ENCODE data around the gene NELL1. TPM values are rescaled to one million over a fixed set of nuclear protein-coding genes. Genes with fewer than 3 reads are reported as not detected.

NELL1 gene
- total RNA-seq, 2 donors from 2014 or later, result 1.8 to 10.3 TPM

DNA sequence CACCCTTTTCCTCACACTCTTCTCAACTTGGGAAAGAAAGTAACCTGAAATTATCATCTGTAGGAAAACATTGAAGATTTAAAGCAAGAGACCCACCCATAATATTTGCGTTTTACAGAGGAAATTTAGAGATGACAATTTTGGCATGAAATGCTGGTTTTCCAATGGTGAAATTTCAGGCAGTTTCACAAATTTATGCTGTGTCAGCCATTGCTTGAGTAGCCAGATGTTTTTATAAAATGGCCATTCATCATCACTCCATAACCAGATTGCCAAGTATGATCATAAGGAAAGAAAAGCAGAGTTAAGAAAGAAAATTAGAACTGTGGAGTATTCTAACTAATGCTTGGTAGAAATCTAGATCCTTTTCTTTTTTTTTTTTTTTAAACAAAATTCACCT, 732.9 kb downstream of the NELL1 start:
- 61% methylated on average over 1 of the region's 1 CpG for WGBS
- no peak for DNase-seq (ENCODE audit: low spot score)
- Histone ChIP-seq H3K27me3 (replicated peaks; ENCODE audit: insufficient read depth) (no peaks in the 10 kb centered on the region), H3K4me3 (no peak overlapping the region), H3K36me3 (no peaks in the 10 kb centered on the region), H3K4me1 (replicated peaks) (no peaks in the 10 kb centered on the region), H3K9me3 (no peaks in the 10 kb centered on the region), H3K27ac (no peak overlapping the region)
- TF ChIP-seq POLR2AphosphoS5 (IDR thresholded peaks at IDR 0.05), result no peak
- intact Hi-C loops (cut with DNase I), result no loop called here

DNA sequence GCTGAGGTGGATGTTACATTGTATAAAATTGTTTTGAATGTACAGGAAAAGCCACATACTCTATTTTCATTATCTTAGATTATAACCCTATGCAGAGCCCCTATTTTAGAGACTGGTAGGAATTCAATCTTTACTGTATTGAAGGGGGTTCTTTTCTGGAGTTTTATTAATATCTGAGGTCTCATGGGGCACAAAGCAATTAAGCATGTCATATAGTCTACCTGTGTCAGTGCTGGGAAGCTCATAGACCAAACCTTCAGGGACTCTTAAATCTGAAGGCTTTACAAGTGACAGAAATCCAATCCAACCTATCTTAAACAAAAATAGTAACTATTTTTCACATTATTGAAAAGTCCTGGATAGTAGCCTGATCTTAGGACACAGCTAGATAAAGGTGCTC, 733.7 kb downstream of the NELL1 start:
- DNase-seq (ENCODE audit: low spot score), result no peak
- no peak for TF ChIP-seq POLR2A (IDR thresholded peaks at IDR 0.05)
- TF ChIP-seq, protein P1, sequence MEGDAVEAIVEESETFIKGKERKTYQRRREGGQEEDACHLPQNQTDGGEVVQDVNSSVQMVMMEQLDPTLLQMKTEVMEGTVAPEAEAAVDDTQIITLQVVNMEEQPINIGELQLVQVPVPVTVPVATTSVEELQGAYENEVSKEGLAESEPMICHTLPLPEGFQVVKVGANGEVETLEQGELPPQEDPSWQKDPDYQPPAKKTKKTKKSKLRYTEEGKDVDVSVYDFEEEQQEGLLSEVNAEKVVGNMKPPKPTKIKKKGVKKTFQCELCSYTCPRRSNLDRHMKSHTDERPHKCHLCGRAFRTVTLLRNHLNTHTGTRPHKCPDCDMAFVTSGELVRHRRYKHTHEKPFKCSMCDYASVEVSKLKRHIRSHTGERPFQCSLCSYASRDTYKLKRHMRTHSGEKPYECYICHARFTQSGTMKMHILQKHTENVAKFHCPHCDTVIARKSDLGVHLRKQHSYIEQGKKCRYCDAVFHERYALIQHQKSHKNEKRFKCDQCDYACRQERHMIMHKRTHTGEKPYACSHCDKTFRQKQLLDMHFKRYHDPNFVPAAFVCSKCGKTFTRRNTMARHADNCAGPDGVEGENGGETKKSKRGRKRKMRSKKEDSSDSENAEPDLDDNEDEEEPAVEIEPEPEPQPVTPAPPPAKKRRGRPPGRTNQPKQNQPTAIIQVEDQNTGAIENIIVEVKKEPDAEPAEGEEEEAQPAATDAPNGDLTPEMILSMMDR (IDR thresholded peaks at IDR 0.05), result no peak
- TF ChIP-seq POLR2AphosphoS5 (IDR thresholded peaks at IDR 0.05), result no peak
- Histone ChIP-seq H3K4me3 (no peak overlapping the region), H3K4me1 (replicated peaks) (no peaks in the 10 kb centered on the region), H3K36me3 (no peaks in the 10 kb centered on the region), H3K27ac (no peak overlapping the region), H3K27me3 (replicated peaks; ENCODE audit: insufficient read depth) (no peaks in the 10 kb centered on the region), H3K9me3 (no peaks in the 10 kb centered on the region)
- intact Hi-C loops (cut with DNase I), result no loop called here

DNA sequence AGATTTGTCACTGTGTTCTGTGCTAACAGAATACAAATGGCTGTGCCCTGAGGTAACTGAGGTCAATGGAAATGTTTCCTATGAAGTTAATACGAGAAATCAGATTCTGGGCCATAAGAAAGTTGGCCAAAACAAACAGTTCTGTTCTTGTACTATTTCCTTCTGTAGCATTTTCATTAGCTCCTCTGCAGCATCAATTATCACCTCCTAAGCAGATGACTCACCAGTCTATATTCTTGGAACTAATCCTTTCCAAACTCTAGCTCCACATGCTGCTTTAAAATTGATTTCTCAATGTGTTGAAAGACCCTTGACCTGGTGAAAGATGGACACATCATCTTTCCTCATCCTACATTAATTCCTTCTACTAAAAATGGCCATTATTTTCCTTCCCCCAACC, 736.0 kb downstream of the NELL1 start:
- no peak overlapping the region for H3K27ac ChIP-seq
- 33% methylated on average over 1 of the region's 1 CpG for WGBS

DNA sequence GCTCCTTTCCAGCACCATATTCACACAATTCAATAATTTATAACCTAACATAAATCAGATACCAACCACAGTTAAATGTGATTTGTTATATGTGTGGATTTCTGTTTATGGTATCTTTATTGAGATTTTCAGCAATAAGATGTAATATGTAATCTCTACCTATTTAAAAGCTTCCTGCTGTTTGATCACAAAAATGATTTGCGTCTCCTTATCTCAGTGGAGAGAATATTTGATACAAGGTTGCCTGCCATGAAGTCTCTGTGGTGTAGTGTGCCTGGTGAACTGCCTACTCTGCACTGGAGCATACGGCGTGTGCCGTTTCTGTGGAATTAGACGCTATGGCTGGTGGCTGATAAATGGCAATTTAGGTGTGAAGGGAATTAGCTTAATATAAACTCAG, 741.1 kb downstream of the NELL1 start:
- TF ChIP-seq POLR2AphosphoS5 (IDR thresholded peaks at IDR 0.05) (no peak), POLR2A (IDR thresholded peaks at IDR 0.05) (no peak)
- TF ChIP-seq, protein P1 (IDR thresholded peaks at IDR 0.05), result no peak
- no peak overlapping the region for H3K27ac ChIP-seq
- WGBS, result 86% methylated on average over 5 of the region's 5 CpGs
- DNase-seq (ENCODE audit: low spot score), result no peak
- H3K4me3 ChIP-seq, result no peak overlapping the region
- H3K9me3 ChIP-seq, result no peaks in the 10 kb centered on the region
- H3K36me3 ChIP-seq, result no peaks in the 10 kb centered on the region
- no peaks in the 10 kb centered on the region for H3K4me1 ChIP-seq (replicated peaks)
- no peaks in the 10 kb centered on the region for H3K27me3 ChIP-seq (replicated peaks; ENCODE audit: insufficient read depth)
- intact Hi-C loops (cut with DNase I), result no loop called here

More for the DNA sequence above, 736.0 kb downstream of the NELL1 start:
- no peaks in the 10 kb centered on the region for H3K27me3 ChIP-seq (replicated peaks; ENCODE audit: insufficient read depth)
- H3K4me3 ChIP-seq, result no peak overlapping the region
- no peak for TF ChIP-seq POLR2AphosphoS5 (IDR thresholded peaks at IDR 0.05)
- TF ChIP-seq POLR2A (IDR thresholded peaks at IDR 0.05), result no peak
- no peak for DNase-seq (ENCODE audit: low spot score)
- H3K9me3 ChIP-seq, result no peaks in the 10 kb centered on the region
- no peaks in the 10 kb centered on the region for H3K36me3 ChIP-seq
- no peaks in the 10 kb centered on the region for H3K4me1 ChIP-seq (replicated peaks)
- intact Hi-C loops (cut with DNase I), result no loop called here

DNA sequence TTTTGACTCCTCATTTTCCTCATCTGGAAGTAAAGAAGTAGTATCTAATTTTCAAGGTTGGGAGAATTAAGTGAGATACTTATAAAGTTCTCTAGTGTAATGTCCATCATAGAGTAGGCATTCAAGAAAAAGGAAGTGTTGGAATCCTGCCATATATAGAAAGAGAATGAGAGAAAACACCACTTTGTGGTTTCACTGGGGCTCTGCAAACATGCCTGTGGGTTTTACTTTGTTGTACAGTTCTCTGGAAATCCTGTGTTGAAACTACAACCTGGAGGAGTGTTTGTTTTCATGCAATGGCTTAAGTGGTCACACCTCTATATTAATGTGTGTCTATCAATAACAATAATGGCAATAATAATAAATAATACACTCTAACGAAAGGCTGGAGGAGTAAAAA, 741.7 kb downstream of the NELL1 start:
- 0% methylated on average over 1 of the region's 1 CpG for WGBS
- intact Hi-C loops (cut with DNase I), result no loop called here
- no peaks in the 10 kb centered on the region for H3K9me3 ChIP-seq

DNA sequence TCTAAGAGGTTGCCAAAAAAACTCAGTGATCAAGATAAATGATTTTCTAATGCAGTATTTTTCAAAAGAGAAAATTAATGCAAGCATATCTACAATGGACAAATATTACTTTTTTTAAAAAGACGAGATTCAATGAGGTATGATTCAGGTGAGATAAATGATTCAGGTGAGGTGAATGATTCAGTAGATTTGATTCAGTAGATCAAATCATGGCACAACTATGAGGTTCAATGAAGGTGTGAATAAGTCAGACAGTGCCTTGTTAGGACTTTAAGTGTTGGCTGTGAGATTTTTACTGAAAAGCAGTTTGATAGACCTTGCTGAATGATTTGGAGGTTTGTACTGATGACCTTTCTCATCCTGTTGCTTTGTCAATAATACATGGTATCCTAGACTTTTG, 742.2 kb downstream of the NELL1 start:
- 84% methylated on average over 1 of the region's 1 CpG for WGBS
- TF ChIP-seq POLR2A (IDR thresholded peaks at IDR 0.05), result no peak
- TF ChIP-seq POLR2AphosphoS5 (IDR thresholded peaks at IDR 0.05), result no peak
- TF ChIP-seq, protein P1 (IDR thresholded peaks at IDR 0.05), result no peak
- no peak for DNase-seq (ENCODE audit: low spot score)
- Histone ChIP-seq H3K27me3 (replicated peaks; ENCODE audit: insufficient read depth) (no peaks in the 10 kb centered on the region), H3K36me3 (no peaks in the 10 kb centered on the region), H3K9me3 (no peaks in the 10 kb centered on the region), H3K27ac (no peak overlapping the region), H3K4me3 (no peak overlapping the region), H3K4me1 (replicated peaks) (no peaks in the 10 kb centered on the region)
- intact Hi-C loops (cut with DNase I), result no loop called here

More for the DNA sequence above, 741.7 kb downstream of the NELL1 start:
- Histone ChIP-seq H3K4me3 (no peak overlapping the region), H3K27ac (no peak overlapping the region), H3K27me3 (replicated peaks; ENCODE audit: insufficient read depth) (no peaks in the 10 kb centered on the region), H3K4me1 (replicated peaks) (no peaks in the 10 kb centered on the region), H3K36me3 (no peaks in the 10 kb centered on the region)
- no peak for DNase-seq (ENCODE audit: low spot score)
- TF ChIP-seq, protein P1 (IDR thresholded peaks at IDR 0.05), result no peak
- TF ChIP-seq POLR2AphosphoS5 (IDR thresholded peaks at IDR 0.05) (no peak), POLR2A (IDR thresholded peaks at IDR 0.05) (no peak)

All from prostate gland (tissue), 2 donors.